Kidney epithelial cell (primary cell): ENCODE results near the gene OBSCN. TPM values are rescaled to one million over a fixed set of nuclear protein-coding genes. Genes with fewer than 3 reads are reported as not detected.

Experiments
- DNase-seq: peaks from one replicate; pipeline ENCODE4 v3.0.0-alpha.2; 2010; ENCODE audit warnings: low read depth
- H3K27me3 ChIP-seq: 2 replicates; pipeline ENCODE4 v1.6.0; 2011; ENCODE audit warnings: low read length; ENCODE audit not compliant: control insufficient read depth, insufficient read depth
- H3K36me3 ChIP-seq: 2 replicates; pipeline ENCODE4 v1.5.1; 2011; ENCODE audit warnings: low read length; ENCODE audit not compliant: control insufficient read depth, insufficient read depth
- H3K4me3 ChIP-seq: 2 replicates; pipeline ENCODE4 v1.5.1; 2011; ENCODE audit warnings: low read depth, mild to moderate bottlenecking, control low read depth, low read length
- total RNA-seq: library from RNA; depleted of rRNA; stranded (reverse); fragments of >200 nt; gene quantifications from 2 replicates; pipeline ENCODE4 v1.2.3, GENCODE V29; 2015
- TF ChIP-seq, protein P1 (sequence below): IDR thresholded peaks from 2 replicates; pipeline ENCODE4 v1.5.1; 2011; ENCODE audit warnings: mild to moderate bottlenecking, moderate library complexity, low read length, control low read depth, inconsistent platforms; ENCODE audit not compliant: insufficient read depth, poor library complexity, severe bottlenecking

OBSCN gene
- total RNA-seq, 1 donor from 2014 or later, result 13.5 TPM

GRCh38 chr1:228198977-228199590, 8.8 kb upstream of the OBSCN start:
- Histone ChIP-seq H3K36me3 (no peaks in the 10 kb centered on the region), H3K4me3 (no peak overlapping the region), H3K27me3 (no peaks in the 10 kb centered on the region)
- DNase-seq, result no peak
- TF ChIP-seq, protein P1, sequence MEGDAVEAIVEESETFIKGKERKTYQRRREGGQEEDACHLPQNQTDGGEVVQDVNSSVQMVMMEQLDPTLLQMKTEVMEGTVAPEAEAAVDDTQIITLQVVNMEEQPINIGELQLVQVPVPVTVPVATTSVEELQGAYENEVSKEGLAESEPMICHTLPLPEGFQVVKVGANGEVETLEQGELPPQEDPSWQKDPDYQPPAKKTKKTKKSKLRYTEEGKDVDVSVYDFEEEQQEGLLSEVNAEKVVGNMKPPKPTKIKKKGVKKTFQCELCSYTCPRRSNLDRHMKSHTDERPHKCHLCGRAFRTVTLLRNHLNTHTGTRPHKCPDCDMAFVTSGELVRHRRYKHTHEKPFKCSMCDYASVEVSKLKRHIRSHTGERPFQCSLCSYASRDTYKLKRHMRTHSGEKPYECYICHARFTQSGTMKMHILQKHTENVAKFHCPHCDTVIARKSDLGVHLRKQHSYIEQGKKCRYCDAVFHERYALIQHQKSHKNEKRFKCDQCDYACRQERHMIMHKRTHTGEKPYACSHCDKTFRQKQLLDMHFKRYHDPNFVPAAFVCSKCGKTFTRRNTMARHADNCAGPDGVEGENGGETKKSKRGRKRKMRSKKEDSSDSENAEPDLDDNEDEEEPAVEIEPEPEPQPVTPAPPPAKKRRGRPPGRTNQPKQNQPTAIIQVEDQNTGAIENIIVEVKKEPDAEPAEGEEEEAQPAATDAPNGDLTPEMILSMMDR, result no peak

DNA sequence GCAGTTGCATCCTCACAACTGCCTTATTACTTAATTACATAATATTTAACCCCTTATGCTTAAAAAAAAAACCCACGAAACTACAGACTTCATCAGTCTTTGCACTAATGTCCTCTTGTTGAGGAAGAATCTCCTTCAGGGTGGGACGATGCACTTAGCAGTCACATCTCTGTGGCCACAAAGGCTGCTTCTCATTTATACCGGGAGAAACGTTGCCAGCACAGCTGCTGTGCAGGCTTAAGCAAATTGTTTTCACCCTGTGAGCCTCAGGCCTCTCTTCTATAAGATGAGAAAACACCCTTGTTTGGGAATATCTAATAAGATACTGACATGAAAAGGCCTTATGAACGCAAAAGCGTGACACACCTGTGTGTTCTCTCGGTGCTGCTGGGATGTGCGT, 2.9 kb upstream of the OBSCN start:
- H3K27me3 ChIP-seq, result peaks cover 24% of the 10 kb centered on the region

DNA sequence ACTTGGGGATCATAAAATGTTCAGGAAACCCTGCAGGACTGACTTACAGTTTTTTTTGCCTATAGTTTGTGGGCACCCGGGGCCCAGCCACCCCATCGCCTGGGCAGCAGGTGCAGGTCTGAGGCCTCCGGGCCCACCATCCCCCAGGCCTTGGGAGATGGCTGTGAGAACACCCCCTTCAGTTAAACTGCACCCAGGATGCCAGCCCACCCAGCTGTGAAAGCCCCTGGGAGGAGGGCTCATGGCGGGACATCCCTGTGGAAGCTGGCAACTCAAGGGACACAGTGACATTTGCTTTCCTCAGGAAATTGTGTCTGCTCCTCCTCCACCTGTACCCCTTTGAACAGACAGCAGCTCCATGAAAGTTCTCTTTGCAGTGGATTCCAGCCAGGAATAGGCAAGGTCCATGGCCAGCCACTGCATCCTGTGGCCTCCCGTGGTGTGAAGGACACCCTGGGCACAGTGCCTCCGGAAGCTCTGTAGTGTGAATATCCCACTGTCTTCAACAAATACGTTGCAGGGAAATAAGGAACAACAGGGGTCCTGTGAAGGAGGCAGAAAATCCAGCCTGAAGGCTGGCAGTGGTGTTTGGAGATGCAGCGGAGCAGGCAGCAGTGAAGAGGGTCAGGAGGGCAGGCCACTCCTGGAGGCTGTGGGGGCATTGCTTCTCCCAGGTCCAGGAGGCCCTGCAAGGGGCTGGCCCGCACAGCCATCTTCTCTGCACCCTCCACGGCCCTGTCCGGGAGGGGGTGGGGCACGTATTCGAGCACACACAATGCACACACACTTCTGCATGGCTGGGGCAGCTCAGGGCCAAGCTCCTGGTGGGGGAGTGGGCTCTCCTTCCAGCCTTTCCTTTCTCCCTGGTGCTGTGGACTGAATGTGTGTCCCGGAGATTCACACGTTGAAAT, 2.1 kb upstream of the OBSCN start:
- no peak for DNase-seq
- H3K4me3 ChIP-seq, result no peak overlapping the region
- TF ChIP-seq, protein P1, result no peak
- H3K27me3 ChIP-seq, result peaks cover 26% of the 10 kb centered on the region
- no peaks in the 10 kb centered on the region for H3K36me3 ChIP-seq

More for the DNA sequence above, 2.9 kb upstream of the OBSCN start:
- no peak overlapping the region for H3K4me3 ChIP-seq
- TF ChIP-seq, protein P1, result no peak
- H3K36me3 ChIP-seq, result no peaks in the 10 kb centered on the region
- DNase-seq, result no peak

DNA sequence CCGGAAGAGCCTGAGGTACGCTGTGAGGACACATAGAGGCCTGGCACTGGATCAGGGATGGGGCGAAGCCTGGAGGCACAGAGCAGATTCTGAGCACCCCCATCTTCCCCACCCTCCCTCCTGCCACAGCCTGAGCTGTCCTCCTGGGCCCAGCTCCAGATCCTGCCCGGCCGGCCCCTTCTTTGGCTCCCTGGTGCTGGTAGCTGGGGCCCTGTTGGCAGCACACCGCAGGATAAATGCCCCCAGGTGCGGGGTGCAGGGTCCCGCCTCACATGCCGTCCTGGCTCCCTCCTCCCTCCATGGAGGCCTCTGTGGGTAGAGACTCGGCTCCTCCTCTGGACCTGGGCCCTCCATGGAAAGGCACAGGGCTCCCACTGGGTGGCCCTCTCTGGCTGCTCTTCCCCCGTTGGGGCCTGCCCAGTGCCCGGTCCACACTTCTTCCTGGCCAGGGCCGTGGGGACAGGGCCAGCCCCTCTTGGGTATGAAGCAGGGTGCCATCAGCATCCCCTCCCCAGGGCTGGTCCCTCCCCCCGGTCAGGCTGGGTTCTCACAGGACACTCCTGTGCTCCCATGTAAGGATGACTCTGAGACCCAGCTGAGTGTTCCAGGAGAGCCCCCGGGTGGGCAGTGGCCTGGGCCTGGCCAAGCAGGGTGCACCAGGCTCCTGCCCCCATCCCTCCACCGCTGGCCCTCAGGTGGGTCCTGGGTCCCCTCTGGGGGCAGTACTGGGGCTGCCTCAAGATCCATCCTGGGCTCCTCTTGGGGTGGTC, 1.1 kb upstream of the OBSCN start:
- DNase-seq, result no peak
- Histone ChIP-seq H3K4me3 (no peak overlapping the region), H3K36me3 (no peaks in the 10 kb centered on the region), H3K27me3 (peaks cover 31% of the 10 kb centered on the region)
- TF ChIP-seq, protein P1, result no peak

DNA sequence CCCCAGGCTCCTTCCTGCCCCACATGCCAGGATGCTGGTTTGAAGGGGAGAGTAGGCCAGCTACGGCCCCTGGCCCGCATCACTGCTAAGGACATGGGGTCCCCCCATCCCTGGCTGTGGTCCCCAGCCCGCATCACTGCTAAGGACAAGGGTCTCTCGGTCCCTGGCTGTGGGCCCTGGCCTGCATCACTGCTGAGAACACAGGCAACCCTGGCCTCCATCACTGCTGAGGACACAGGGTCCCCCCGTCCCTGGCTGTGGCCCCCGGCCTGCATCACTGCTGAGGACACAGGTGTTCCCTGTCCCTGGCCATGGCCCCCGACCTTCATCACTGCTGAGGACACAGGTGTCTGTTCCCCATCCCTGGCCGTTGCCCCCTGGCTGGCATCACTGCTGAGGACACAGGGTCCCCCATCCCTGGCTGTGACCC, 448 bp upstream of the OBSCN start:
- Histone ChIP-seq H3K27me3 (peaks cover 35% of the 10 kb centered on the region), H3K36me3 (no peaks in the 10 kb centered on the region), H3K4me3 (no peak overlapping the region)
- no peak for DNase-seq
- TF ChIP-seq, protein P1, result no peak
